Measurements from ENCODE around the gene PLEKHO2. TPM values are rescaled to one million over a fixed set of nuclear protein-coding genes. Genes with fewer than 3 reads are reported as not detected.

The PLEKHO2 gene
- total RNA-seq, 2 donors from 2014 or later = 4.4 to 13.6 TPM

GRCh38 chr15:64891561-64891960 is 49.8 kb downstream of the PLEKHO2 start:
- DNase-seq = no peak
- Histone ChIP-seq H3K4me3 (no peak overlapping the region), H3K27me3 (no peaks in the 10 kb centered on the region), H3K27ac (no peak overlapping the region), H3K9ac (ENCODE audit: low read depth in 2 of 2, low read length in 2 of 2) (peak overlapping the region in 1 of 2 donors; percentile 21), H3K9me3 (no peaks in the 10 kb centered on the region), H3K36me3 (no peaks in the 10 kb centered on the region), H3K4me1 (no peaks in the 10 kb centered on the region)
- TF ChIP-seq CTCF (IDR thresholded peaks at IDR 0.05) = no peak
- intact Hi-C loops (cut with DNase I) = no loop called here

GRCh38 chr15:64892847-64893403 is 51.2 kb downstream of the PLEKHO2 start:
- no peaks in the 10 kb centered on the region for H3K9me3 ChIP-seq
- no peaks in the 10 kb centered on the region for H3K27me3 ChIP-seq
- peak overlapping the region in 1 of 2 donors; percentile 48 for H3K9ac ChIP-seq (ENCODE audit: low read depth in 2 of 2, low read length in 2 of 2)
- peak overlapping the region; percentile 83 for H3K27ac ChIP-seq
- H3K4me3 ChIP-seq = no peak overlapping the region
- intact Hi-C loops (cut with DNase I) = no loop called here
- no peak for TF ChIP-seq CTCF (IDR thresholded peaks at IDR 0.05)
- DNase-seq = no peak
- H3K36me3 ChIP-seq = no peaks in the 10 kb centered on the region
- H3K4me1 ChIP-seq = no peaks in the 10 kb centered on the region

GRCh38 chr15:64893481-64894394 is 52.0 kb downstream of the PLEKHO2 start:
- Histone ChIP-seq H3K4me3 (peak overlapping the region; percentile 5), H3K27me3 (no peaks in the 10 kb centered on the region), H3K36me3 (no peaks in the 10 kb centered on the region), H3K4me1 (no peaks in the 10 kb centered on the region), H3K27ac (peak overlapping the region; percentile 83), H3K9ac (ENCODE audit: low read depth in 2 of 2, low read length in 2 of 2) (peak overlapping the region; percentile 63 to 68), H3K9me3 (no peaks in the 10 kb centered on the region)
- intact Hi-C loops (cut with DNase I) = no loop called here
- no peak for TF ChIP-seq CTCF (IDR thresholded peaks at IDR 0.05)
- DNase-seq = peak; percentile 95

GRCh38 chr15:64894395-64895056 is 52.8 kb downstream of the PLEKHO2 start:
- DNase-seq = peak; percentile 41
- Histone ChIP-seq H3K4me3 (peak overlapping the region; percentile 15), H3K27me3 (no peaks in the 10 kb centered on the region), H3K4me1 (no peaks in the 10 kb centered on the region), H3K9ac (ENCODE audit: low read depth in 2 of 2, low read length in 2 of 2) (peak overlapping the region; percentile 63 to 68), H3K27ac (peak overlapping the region; percentile 83), H3K36me3 (no peaks in the 10 kb centered on the region), H3K9me3 (no peaks in the 10 kb centered on the region)
- intact Hi-C loops (cut with DNase I) = no loop called here
- no peak for TF ChIP-seq CTCF (IDR thresholded peaks at IDR 0.05)

- no peaks in the 10 kb centered on the region for H3K36me3 ChIP-seq
- H3K4me1 ChIP-seq = no peaks in the 10 kb centered on the region
- peak overlapping the region; percentile 26 to 62 for H3K9ac ChIP-seq (ENCODE audit: low read depth in 2 of 2, low read length in 2 of 2)
- H3K27me3 ChIP-seq = no peaks in the 10 kb centered on the region
- no peaks in the 10 kb centered on the region for H3K9me3 ChIP-seq
- no peak for DNase-seq
- TF ChIP-seq CTCF (IDR thresholded peaks at IDR 0.05) = no peak
- H3K27ac ChIP-seq = peak overlapping the region; percentile 83
- intact Hi-C loops (cut with DNase I) = no loop called here
- H3K4me3 ChIP-seq = peak overlapping the region; percentile 15
Observed at GRCh38 chr15:64895285-64896065, 53.8 kb downstream of the PLEKHO2 start.

Measured in colonic mucosa (tissue), 4 donors.